CMK (cell line): ENCODE measurements around the gene GSK3A.

Source experiments
- DNase-seq: peaks from one replicate; pipeline ENCODE4 v3.0.0-alpha.2; 2010; ENCODE audit warnings: low read depth

The GSK3A gene

DNA sequence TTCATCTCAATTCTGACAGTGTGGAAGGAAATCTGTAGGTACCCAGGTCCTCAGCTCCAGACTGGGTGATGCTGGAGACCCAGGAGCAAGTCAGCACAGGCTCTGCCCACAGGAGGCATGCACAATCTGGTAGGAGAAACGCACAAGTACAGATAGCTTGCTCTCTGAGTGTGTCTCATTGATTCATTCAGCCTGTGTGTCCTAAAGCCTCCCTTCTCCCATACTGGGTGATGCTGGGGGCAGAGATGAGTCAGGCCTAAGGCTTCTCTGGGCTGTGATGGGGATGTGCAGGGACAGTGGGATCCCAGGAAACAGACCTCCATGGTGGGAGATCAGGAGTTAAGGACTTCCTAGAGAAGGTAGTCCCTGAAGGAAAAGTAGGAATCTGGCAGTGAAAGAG is 15.5 kb downstream of the GSK3A start:
- no peak for DNase-seq

DNA sequence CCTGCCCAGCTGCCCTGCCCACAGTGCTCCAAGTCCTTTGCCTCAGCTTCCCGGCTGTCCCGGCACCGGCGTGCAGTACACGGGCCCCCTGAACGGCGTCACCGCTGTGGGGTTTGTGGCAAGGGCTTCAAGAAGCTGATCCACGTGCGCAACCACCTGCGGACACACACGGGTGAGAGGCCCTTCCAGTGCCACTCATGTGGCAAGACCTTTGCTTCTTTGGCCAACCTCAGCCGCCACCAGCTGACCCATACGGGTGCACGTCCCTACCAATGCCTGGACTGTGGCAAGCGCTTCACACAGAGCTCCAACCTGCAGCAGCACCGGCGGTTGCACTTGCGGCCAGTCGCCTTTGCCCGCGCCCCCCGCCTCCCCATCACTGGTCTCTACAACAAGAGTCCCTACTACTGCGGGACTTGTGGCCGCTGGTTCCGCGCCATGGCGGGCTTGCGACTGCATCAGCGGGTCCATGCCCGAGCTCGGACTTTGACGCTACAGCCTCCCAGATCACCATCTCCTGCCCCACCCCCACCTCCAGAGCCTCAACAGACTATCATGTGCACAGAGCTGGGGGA is 16.6 kb downstream of the GSK3A start:
- no peak for DNase-seq

DNA sequence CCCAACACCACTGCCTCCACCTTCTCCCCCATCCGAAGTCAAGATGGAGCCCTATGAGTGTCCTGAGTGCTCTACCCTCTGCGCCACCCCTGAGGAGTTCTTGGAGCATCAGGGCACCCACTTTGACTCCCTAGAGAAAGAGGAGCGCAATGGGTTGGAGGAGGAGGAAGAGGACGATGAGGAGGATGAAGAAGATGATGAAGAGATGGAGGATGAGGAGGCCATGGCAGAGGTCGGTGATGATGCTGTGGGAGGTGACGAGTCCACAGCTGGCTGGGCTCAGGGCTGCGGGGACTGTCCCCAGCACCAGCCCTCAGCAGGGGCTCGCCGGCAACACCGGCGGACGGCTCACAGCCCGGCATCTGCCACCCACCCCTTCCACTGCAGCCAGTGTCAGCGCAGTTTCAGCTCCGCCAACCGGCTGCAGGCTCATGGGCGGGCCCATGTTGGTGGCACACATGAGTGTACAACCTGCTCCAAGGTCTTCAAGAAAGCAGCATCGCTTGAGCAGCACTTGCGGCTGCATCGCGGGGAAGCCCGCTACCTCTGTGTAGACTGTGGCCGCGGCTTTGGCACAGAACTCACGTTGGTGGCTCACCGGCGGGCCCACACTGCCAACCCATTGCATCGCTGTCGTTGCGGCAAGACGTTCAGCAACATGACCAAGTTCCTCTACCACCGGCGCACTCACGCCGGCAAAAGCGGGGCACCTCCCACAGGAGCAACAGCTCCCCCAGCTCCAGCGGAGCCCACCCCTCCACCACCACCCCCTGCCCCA is 17.3 kb downstream of the GSK3A start:
- no peak for DNase-seq

DNA sequence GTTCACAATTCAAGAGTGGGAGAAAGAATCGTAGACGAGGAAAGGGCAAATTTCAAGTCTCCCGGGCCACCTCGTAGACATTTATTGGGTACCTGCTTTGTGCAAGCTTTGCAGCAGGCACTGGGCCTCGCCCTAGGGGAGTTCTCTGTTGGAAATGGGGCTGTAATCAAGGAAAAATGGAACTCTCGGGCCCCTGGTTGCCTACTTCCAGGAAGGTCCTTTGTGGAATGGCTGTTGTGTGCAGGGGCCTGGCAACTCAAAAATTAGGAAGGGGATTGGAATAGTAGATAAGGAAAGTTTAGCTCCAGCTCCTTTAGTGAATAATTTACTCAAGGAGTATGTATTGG is 21.7 kb downstream of the GSK3A start:
- DNase-seq = no peak

DNA sequence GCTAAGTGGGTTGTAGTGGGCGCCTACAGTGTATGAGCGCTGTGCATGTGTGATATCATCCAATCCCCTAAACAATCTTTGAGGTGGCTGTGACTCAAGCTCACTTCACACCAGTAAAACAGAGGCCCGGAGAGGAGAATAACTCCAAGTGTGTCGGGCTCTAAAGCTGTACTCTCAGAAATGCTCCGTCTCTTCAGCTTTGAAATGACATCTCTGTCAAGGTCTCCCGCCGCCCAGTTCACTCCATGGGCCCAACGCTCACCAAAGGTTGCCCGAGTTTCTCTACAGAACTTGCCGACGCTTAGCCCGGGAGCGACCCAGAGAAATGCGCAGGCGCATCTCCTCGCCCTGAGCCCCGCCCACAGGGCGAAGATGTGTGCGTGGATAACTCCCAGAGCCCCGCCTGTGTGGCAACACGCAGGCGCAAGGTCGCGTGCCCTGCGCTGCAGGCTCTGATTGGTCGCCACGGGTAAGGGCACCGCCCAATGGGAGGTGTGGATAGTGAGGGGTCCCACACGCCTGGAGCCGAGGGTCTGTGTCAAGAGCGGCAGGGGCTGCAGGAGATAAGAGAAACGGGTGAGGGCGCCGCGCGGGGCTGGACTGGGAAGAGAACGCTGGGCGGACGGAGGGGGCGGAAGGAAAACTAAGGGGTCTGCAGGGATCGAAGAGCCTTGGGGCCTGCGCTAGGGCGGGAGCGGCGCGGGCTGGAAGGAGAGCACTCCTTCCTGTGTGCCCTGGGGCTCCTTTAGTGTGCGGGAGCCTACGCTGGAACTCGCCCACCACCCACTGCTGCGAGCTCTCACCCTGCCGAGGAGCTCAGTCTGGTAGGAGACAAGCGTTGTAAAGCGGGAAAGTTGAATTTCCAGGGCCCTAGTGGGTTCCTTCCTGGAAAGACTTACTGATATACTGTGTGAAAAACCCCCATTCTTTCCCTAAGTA is 22.3 kb downstream of the GSK3A start, which contains the start of gene ZNF526:
Gene ZNF526, plus strand, starts transcription at position 501 of the 939 bp plus-strand sequence. CDS start 4,092 bp downstream, outside the sequence.
- peak; percentile 99 for DNase-seq

DNA sequence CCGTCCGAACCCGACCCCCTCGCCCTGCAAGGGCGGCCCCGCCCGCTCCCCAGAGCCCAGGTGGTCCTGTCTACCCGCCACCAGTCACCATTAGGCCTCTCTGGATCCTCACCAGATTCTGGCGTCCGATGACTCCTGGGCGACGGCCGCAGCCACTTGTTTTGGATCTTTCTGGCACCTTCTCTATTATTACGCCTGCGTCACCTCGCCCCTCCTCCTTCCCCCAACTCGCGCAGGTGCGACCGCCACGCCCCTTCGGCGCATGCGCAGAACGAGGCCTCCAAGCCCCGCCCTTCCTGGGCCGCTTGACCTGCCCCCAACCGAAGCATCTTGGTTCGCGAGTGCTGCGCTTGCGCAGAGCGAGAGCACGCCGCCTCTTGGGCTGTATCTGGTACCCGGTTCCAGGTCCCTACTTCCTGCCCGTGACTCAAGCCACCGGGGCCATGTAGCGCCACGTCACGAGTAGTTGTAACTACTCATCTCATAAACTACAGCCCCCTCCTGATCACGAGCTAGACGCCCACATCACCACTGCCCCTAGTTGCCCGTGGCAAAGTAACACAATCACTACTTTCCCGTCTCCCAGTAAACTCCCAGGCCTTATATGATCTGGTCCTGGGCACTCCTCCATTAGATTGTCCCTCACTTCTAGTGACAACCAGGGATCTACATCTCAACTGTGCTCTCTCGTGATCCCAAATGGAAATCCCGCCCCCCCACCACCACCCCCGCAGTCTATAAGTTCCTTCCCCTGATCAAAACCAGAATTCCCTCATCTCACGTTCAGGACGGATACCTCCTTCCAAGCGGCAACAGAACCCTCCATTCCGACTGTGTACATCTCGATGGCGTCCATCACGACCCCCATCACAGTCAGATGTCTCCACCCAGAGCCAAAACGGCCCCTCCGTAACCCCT is 24.6 kb downstream of the GSK3A start, which contains the start of gene DEDD2:
Gene DEDD2, minus strand, starts transcription at position 158 of the 918 bp plus-strand sequence. CDS start 670 bp downstream, outside the sequence.
- DNase-seq = peak; percentile 95

DNA sequence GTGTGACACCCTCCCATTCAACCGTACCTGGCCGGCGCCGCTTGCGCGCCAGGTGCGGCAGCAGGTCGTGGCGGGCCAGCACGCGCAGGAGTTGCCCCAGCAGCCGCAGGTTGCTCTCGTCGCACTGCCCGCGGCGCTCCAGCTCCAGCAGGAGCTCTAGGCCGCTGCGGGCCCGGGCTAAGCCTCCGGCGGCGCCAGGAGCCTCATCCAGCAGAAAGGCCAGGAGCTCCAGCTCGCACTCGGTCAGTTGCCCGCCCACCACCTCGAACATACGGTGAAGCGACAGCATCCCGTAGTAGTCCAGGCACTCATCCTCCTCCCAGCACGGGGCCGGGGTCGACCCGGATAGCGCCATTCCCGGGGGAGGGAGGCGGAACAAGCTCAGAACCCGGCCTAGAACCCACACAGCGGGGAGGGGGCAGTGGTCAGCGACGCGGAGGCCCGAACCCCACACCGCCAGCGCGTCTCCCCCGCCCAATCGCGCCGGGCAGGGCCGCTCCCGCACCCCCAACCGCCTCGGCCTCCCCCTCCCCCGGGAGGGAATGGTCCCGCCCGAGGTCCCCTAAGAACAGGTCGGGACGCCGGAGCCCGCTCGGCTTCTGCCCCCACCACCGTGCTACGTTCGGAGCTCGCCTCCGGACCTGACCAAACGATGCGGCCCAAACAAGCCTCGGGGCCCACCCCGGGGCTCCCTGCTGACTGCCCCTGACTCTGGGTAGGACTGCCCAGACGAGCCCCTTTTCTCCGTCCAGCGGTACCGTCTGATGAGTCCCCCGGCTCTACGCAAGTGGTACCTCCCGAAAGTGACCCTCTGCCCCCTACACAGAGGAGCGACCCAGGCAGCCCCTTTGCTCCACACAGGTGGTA is 25.5 kb downstream of the GSK3A start:
- no peak for DNase-seq

DNA sequence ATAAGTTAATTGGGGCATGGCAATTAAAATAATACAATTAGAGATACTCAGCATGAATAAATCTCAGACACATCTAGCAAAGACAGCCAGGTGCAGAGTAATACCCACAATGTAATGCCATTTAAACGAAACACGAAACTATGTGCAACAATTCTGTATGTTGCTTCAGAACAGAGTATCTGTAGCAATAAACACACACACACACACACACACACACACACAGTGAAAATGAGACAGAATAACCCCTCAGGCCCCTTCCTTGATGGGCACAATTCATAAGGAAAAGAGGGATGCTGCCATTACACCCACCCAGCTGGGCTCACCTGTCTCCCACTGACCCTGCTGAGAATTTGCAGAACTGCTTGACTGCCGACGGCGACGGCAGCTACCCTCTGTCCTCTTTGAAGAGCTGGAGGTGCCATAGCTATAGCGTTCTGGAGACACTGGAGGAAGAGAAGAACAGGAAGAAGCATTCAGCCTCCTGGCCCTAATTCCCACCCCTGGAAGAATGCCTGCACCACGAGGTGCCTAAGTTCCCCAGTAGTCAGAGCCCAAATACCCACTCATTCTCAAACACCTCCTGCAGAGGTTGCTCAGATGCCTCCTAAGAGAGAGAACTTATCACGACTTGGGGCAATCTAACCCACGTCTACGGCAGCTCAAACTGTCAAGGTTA is 27.5 kb downstream of the GSK3A start:
- DNase-seq = no peak

DNA sequence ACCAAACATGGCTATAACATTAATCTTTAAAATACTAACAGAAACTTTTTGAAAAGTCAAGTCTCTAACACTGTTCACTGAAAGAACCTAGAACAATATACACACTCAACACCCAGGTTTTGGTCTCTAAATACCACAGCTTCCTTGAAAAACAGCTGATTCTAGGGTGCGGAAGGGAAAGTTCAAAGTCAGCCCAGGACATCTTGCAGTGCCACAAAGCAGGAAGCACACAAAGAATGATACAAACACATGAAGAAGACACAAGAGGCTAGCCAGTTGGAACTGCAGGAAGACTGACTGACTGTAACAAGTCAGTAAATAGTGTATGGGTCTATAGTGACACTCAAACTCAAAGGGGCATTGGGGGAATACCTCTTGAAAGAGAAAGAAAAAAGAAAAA is 29.5 kb downstream of the GSK3A start:
- no peak for DNase-seq

DNA sequence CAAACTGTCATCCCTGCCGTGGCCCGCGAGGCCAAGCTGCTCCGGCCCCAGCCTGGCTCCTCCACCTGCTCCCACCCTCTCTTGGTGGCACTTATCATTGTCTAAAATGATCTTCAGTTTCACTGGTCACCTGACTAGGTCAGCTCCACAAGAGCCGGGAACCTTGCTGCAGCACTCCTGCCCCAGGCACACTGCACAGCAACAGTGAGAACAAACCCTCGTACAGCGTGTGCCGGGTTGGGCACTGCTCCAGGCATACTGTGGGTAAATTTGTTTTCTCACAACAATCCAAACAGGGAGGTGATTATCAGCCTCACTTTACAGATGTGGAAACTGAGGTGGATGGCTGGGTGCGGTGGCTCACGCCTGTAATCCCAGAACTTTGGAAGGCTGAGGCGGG is 33.8 kb downstream of the GSK3A start:
- no peak for DNase-seq

DNA sequence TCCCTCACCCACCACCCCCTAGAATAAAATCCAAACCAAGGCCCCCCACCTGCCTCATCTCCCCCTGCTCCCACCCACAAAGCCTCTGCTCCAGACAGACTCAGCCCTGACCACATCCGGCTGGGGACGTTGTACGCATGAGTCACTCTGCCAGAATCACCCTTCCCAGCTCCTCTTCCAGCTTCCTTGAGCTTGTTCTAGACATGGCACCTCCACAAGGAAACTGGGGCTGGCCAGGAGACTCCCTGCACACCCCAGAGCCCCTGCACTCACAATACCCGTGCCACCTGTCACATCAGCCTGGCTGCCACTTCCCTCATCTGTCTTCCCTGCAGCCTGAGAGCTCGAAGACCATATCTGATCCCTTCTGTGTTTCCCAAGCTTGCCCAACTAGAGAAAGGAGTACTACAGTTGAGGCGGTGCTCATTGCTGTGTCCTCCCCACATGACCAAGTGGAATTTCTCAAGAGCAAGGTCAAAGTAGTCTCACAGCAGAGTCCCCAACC is 34.6 kb downstream of the GSK3A start:
- DNase-seq = no peak

DNA sequence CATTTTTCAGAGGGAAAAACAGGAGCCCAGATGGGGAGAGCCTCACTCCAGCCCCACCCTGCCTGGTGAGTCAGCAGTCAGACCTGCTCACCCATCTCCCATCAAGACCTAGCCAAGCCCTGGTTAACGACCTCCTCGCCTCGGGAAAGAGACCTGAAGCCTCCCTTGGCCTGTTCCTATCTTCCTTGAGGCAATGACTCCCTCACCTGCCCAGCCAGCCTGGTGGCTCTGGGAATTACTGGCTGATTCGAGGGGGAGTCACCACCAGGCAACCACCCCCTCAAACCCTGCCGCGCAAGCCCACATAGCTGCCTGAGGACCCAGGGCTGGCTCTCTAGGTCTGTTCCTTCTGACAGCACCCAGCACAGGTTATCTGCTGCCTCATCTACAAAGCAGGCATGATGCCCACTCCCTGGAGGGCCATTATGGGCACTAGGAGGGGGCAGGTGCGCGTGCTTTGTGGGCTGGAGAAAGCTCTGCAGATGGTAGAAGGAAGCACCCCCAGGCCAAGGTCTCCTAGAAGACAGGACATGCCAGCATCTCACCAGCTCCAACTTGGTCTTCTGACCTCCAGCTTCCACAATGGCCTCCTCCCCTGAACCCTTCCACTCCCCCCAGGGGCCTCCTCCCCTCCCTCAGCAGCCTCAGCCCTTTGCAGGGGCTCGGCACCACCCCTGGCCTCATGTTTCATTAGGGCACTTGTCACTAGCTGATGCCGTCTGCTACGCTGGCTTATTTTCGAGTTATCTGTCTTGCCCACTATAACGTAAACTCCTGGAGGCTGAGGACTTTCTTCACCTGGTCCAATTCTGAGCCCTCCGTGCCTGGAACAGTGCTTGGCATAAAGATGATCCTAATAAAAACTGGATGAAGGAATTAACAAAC is 35.3 kb downstream of the GSK3A start:
- no peak for DNase-seq

DNA sequence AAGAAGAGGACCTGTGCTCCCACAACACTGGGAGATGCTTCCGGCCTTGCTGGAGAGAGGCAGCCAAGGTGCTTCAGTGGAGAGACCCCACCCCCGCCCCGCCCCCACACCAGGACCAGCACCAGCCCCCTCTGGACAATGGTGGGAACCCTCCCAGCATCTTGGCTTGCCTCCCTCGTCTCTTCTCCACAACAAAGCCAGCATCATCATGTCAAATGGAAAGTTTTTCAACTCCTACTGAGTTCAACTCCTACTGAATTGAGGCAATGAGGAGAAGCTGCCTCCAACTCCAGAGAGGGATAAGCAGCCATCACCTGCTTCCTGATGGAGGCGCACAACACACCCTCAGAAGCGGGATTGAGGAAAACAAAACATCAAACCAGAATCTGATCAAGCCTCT is 37.7 kb downstream of the GSK3A start:
- no peak for DNase-seq

DNA sequence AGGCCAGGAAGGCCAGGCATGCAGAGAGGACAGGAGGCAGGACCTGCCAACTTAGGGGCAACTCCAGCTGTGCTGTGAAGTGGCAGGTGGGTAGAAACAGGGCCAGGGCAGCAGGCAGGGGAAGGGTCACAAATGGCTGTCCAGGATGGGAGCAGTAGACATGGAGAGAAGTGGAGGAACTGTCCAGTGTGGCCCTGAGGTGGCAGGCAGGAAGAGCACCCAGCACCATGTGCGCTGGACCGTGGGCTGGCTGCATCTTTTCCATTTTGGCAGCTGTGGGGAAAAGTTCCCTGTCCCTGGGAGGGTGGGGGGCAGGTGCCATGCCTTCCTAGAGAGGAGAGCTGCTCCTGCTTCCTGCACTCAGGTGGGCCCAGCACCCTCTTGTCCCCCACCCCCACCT is 38.7 kb downstream of the GSK3A start:
- no peak for DNase-seq

DNA sequence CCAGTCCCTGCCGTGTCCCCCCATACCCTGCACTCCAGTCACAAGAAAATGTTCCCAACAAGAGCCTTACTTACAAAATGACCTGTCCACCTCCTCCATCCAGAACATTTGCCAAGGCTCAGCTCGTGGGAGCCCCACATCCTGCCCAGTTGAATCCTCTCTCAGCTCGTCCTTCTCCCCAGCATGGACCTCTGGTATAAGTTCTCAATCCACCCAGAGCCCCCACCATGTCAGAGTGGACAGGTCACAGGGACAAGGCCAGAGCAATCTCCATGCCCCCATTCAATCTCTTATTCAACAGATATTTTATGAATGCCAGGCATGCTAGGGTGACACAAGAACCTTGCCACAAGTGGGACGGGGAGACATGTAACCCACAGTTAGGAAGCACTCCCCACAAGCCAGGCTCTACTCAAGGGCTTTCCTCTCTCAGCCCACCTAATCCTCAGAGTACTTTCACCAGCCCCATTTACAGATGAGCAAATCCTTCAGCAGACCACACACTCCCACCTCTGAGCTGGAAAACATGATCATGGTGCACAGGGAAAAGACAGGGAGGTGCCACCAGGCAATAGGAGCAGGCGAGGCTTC is 40.0 kb downstream of the GSK3A start:
- no peak for DNase-seq

DNA sequence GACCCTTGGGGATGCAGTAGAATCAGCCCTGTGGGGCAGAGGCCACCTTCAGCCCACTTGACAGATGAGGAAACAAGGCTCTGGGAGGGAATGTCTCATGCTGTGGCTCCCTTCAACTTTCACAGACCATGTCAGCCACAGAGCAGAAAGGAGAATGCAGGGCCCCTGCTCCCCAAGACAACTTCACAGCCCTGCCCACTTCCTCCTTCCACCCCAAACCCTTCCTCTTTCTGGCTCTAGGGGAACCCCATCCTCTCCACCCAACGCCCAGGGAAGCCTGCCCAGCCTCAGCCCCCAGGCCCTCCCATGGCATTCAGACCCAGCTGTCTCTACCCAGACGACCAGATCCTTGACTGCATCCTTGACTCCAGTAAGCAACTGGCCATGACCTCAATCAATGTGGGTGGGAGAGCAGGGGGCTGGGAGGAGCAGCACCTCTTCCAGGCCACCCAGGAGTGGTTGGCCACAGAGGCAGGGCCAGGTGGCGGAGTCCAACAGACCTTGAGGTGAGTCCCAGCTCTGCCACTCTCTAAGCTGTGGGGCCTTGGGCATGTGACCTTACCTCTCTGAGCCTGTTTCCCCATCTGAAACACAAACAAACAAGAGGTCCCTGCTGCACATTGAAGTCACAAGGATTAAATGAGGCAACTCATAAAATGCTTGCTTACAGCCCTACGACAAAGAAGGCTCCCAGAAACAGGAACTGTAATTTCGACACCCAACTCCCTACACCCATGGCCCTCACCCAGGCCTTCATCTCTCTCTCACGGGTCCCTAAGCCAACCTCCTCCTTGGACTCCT is 40.7 kb downstream of the GSK3A start:
- no peak for DNase-seq

DNA sequence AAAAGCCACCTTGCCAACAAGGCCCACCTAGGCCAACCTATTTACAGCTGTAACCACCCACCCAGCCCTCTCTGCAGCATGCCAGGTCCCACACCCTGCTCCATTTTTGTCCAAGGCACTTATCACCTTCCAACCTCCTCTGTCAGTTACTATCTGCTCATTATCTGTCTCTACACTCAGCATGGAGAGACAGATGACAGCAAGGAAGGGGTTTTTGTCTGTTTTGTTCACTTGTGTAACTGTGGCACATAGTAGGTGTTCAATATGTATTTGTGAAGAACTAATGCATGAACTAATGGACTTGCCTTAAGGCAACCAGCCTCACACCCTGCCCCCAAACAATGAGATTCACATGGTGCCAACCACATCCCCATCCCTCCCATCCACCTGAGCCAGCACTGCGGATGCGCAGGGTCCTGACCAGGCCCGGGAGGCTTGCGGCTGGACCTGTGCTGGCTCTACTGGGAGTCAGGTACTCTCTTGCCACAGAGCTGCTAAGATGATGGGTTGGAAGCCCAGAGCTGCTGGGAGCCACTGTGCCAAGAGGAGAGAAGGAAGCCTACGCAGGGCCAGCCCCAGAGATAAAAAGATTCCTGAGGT is 42.2 kb downstream of the GSK3A start:
- no peak for DNase-seq
